ENCODE results near the gene ANO1.

The ANO1 gene

GRCh38 chr11:70127653-70128434, 49.7 kb downstream of the ANO1 start:
- TF ChIP-seq CTCF (conservative IDR thresholded peaks at IDR 0.05): no peak
- H3K27ac ChIP-seq: no peak overlapping the region

- no peak overlapping the region for H3K27ac ChIP-seq
Observed at GRCh38 chr11:70128435-70128906, 50.4 kb downstream of the ANO1 start.

GRCh38 chr11:70129051-70129592, 51.0 kb downstream of the ANO1 start:
- no peak for TF ChIP-seq CTCF (conservative IDR thresholded peaks at IDR 0.05)
- no peak overlapping the region for H3K27ac ChIP-seq

More at GRCh38 chr11:70128435-70128906, 50.4 kb downstream of the ANO1 start:
- TF ChIP-seq CTCF (conservative IDR thresholded peaks at IDR 0.05): no peak; the same call in 1 of the 2 replicates

GRCh38 chr11:70130636-70131035, 52.5 kb downstream of the ANO1 start:
- no peak for TF ChIP-seq CTCF (conservative IDR thresholded peaks at IDR 0.05)
- no peak overlapping the region for H3K27ac ChIP-seq

GRCh38 chr11:70131606-70132190, 53.6 kb downstream of the ANO1 start:
- no peak overlapping the region for H3K27ac ChIP-seq
- TF ChIP-seq CTCF (conservative IDR thresholded peaks at IDR 0.05): no peak

- no peak overlapping the region for H3K27ac ChIP-seq
- no peak for TF ChIP-seq CTCF (conservative IDR thresholded peaks at IDR 0.05)
Observed at GRCh38 chr11:70132641-70133040, 54.5 kb downstream of the ANO1 start.

GRCh38 chr11:70133771-70134335, 55.7 kb downstream of the ANO1 start:
- H3K27ac ChIP-seq: no peak overlapping the region
- TF ChIP-seq CTCF (conservative IDR thresholded peaks at IDR 0.05): no peak

Measured in VCaP (cell line).